AG08395 (cell line): ENCODE results near the gene ADCY6.

Experiments
- DNase-seq: peaks from one replicate; pipeline ENCODE4 v3.0.0; 2012; ENCODE audit warnings: mixed read lengths, low spot score

ADCY6 gene

GRCh38 chr12:48788854-48789775 lies at the start of gene ADCY6:
Gene ADCY6, minus strand, starts transcription at chr12:48789089. Its CDS starts 5,655 bp downstream, at chr12:48783434.
- peak; percentile 80 for DNase-seq

- DNase-seq = no peak
Observed at GRCh38 chr12:48838048-48838447, 49.2 kb upstream of the ADCY6 start.

GRCh38 chr12:48832321-48833060 lies 43.6 kb upstream of the ADCY6 start:
- no peak for DNase-seq

GRCh38 chr12:48831257-48831656 lies 42.4 kb upstream of the ADCY6 start:
- no peak for DNase-seq

GRCh38 chr12:48828841-48829575 lies 40.1 kb upstream of the ADCY6 start:
- DNase-seq = no peak

GRCh38 chr12:48828293-48828692 lies 39.4 kb upstream of the ADCY6 start:
- no peak for DNase-seq

GRCh38 chr12:48827513-48828096 lies 38.7 kb upstream of the ADCY6 start:
- DNase-seq = no peak

- no peak for DNase-seq
Observed at GRCh38 chr12:48827026-48827425, 38.1 kb upstream of the ADCY6 start.

- DNase-seq = no peak
Observed at GRCh38 chr12:48826209-48826855, 37.4 kb upstream of the ADCY6 start.

- DNase-seq = no peak
Observed at GRCh38 chr12:48824905-48825304, 36.0 kb upstream of the ADCY6 start.

- DNase-seq = no peak
Observed at GRCh38 chr12:48824112-48824511, 35.2 kb upstream of the ADCY6 start.

- DNase-seq = no peak
Observed at GRCh38 chr12:48823281-48823680, 34.4 kb upstream of the ADCY6 start.

GRCh38 chr12:48822711-48823110 lies 33.8 kb upstream of the ADCY6 start:
- DNase-seq = no peak

GRCh38 chr12:48822139-48822538 lies 33.2 kb upstream of the ADCY6 start:
- DNase-seq = no peak

- no peak for DNase-seq
Observed at GRCh38 chr12:48819986-48820725, 31.3 kb upstream of the ADCY6 start.

- DNase-seq = no peak
Observed at GRCh38 chr12:48818831-48819590, 30.1 kb upstream of the ADCY6 start.

- peak; percentile 66 for DNase-seq
Observed at GRCh38 chr12:48817873-48818830, 29.3 kb upstream of the ADCY6 start, which contains the start of gene CACNB3. Gene CACNB3, plus strand, starts transcription at chr12:48818496. Its CDS starts 434 bp downstream, at chr12:48818930.

GRCh38 chr12:48816143-48816854 lies 27.4 kb upstream of the ADCY6 start:
- DNase-seq = no peak
